Endothelial cell of umbilical vein (primary cell): Measurements from ENCODE around the gene TENT5C. TPM values are rescaled to one million over a fixed set of nuclear protein-coding genes. Genes with fewer than 3 reads are reported as not detected.

Source experiments
- BruUV-seq: library from RNA; stranded (reverse); fragments of 400-500 nt; replicated peaks from 2 replicates; lab custom pipeline; 2021; lab: Mats Ljungman, UMichigan
- CTCF ChIA-PET: fragments of 300-600, 350-600 bp; sonication (Branson Sonifier 250); formaldehyde crosslinking; loops from one replicate; lab custom pipeline; 2021; ENCODE audit warnings: antibody characterized with exemption, inconsistent platforms; lab: Charles Lee
- POLR2A ChIA-PET: fragments of 300-600, 350-600 bp; sonication (Branson Sonifier 250); formaldehyde crosslinking; loops from one replicate; lab custom pipeline; 2021; ENCODE audit warnings: antibody characterized with exemption, inconsistent platforms; lab: Charles Lee
- DNase-seq: peaks from one replicate; pipeline ENCODE4 v3.0.0-alpha.2; 2011; ENCODE audit warnings: low read depth, low spot score
- FAIRE-seq: peaks from 2 replicates; lab custom pipeline; 2011; peaks lifted over from hg19 to GRCh38; lab: Jason Lieb, UNC
- H2AFZ ChIP-seq: 2 replicates; pipeline ENCODE4 v1.6.0; 2012; ENCODE audit warnings: low read depth, low read length, control low read depth, inconsistent platforms
- H3K27ac ChIP-seq: 2 replicates; pipeline ENCODE4 v1.5.1; 2011; ENCODE audit warnings: low read depth, mild to moderate bottlenecking, control low read depth, low read length, moderate library complexity; ENCODE audit not compliant: insufficient read depth
- H3K27me3 ChIP-seq, 2 experiments: 2 replicates each; pipeline versions ENCODE4 v1.6.0 to v1.6.1; 2011; ENCODE audit warnings: low read length in 2 of 2, mixed read lengths in 1 of 2; ENCODE audit not compliant: control insufficient read depth in 2 of 2, insufficient read depth in 2 of 2
- H3K36me3 ChIP-seq, 2 experiments: 2 replicates in 1 of 2; 3 replicates in 1 of 2; pipeline ENCODE4 v1.5.1; 2011; ENCODE audit warnings: low read length in 2 of 2, mild to moderate bottlenecking in 1 of 2, moderate library complexity in 1 of 2; ENCODE audit not compliant: control insufficient read depth in 2 of 2, insufficient read depth in 2 of 2; ENCODE audit errors: extremely low read depth in 1 of 2
- H3K4me1 ChIP-seq: 3 replicates; pipeline ENCODE4 v1.5.1; 2011; ENCODE audit warnings: mild to moderate bottlenecking, low read length; ENCODE audit not compliant: control insufficient read depth, insufficient read depth; ENCODE audit errors: extremely low read depth
- H3K4me2 ChIP-seq: 2 replicates; pipeline ENCODE4 v1.6.1; 2011; ENCODE audit warnings: low read length, control low read depth, mixed read lengths; ENCODE audit not compliant: insufficient read depth
- H3K4me3 ChIP-seq, 3 experiments: fragments of 200-600 bp in 1 of 3; sonication (generic), shearing (Covaris generic) in 1 of 3; replicated peaks in 1 of 3; 2 replicates each; pipeline ENCODE4 v1.5.1; 2011 to 2016; ENCODE audit warnings: control low read depth in 3 of 3, low read length in 3 of 3, mild to moderate bottlenecking in 2 of 3, inconsistent platforms in 1 of 3, low read depth in 1 of 3, moderate library complexity in 1 of 3; ENCODE audit not compliant: insufficient read depth in 1 of 3
- H3K79me2 ChIP-seq: 2 replicates; pipeline ENCODE4 v1.6.0; 2012; ENCODE audit warnings: low read length, inconsistent platforms; ENCODE audit not compliant: control insufficient read depth, insufficient read depth
- H3K9ac ChIP-seq: replicated peaks from 2 replicates; pipeline ENCODE3; 2011; ENCODE audit warnings: low read length, control low read depth; ENCODE audit not compliant: insufficient read depth; ENCODE audit errors: extremely low read depth
- H3K9me1 ChIP-seq: replicated peaks from 3 replicates; pipeline ENCODE4 v1.6.0; 2011; ENCODE audit warnings: mild to moderate bottlenecking, low read length; ENCODE audit not compliant: control insufficient read depth, insufficient read depth; ENCODE audit errors: extremely low read depth
- H3K9me3 ChIP-seq: replicated peaks from 2 replicates; pipeline ENCODE4 v1.5.1; 2012; ENCODE audit warnings: low read length, inconsistent platforms; ENCODE audit not compliant: control insufficient read depth, insufficient read depth
- H4K20me1 ChIP-seq: replicated peaks from 2 replicates; pipeline ENCODE3; 2011; ENCODE audit warnings: mild to moderate bottlenecking, low read length; ENCODE audit not compliant: control insufficient read depth, insufficient read depth; ENCODE audit errors: extremely low read depth
- CTCF ChIP-seq, 2 donors: IDR thresholded peaks; 1 replicate in 1 of 2; 2 replicates in 1 of 2; pipeline ENCODE4 v1.5.1; 2011; ENCODE audit warnings: low read length in 2 of 2, mild to moderate bottlenecking in 2 of 2, moderate library complexity in 2 of 2, control low read depth in 1 of 2, inconsistent platforms in 1 of 2, low read depth in 1 of 2; ENCODE audit not compliant: insufficient read depth in 1 of 2; ENCODE audit errors: extremely low read depth in 1 of 2
- EZH2 ChIP-seq: IDR thresholded peaks from 2 replicates; pipeline ENCODE4 v1.6.1; 2012; ENCODE audit warnings: borderline replicate concordance, low read depth, mild to moderate bottlenecking, moderate library complexity, low read length, inconsistent platforms; ENCODE audit not compliant: severe bottlenecking
- FOS ChIP-seq: IDR thresholded peaks from 2 replicates; pipeline ENCODE4 v1.6.1; 2011; ENCODE audit warnings: mild to moderate bottlenecking, low read length, moderate library complexity, borderline replicate concordance; ENCODE audit not compliant: insufficient read depth
- GATA2 ChIP-seq: IDR thresholded peaks from 2 replicates; pipeline ENCODE4 v1.7.0; 2011; ENCODE audit warnings: low read depth, mild to moderate bottlenecking, moderate library complexity, mixed read lengths, low read length; ENCODE audit not compliant: insufficient read length, insufficient read depth
- JUN ChIP-seq: IDR thresholded peaks from 2 replicates; pipeline ENCODE4 v1.6.1; 2011; ENCODE audit warnings: borderline replicate concordance, low read depth; ENCODE audit not compliant: insufficient read length, insufficient read depth
- MAX ChIP-seq: IDR thresholded peaks from 2 replicates; pipeline ENCODE4 v1.6.1; 2011; ENCODE audit not compliant: insufficient read depth, insufficient read length
- MYC ChIP-seq: IDR thresholded peaks from one replicate; pipeline ENCODE4 v1.6.1; 2011; ENCODE audit warnings: mild to moderate bottlenecking, low read depth, low read length
- POLR2A ChIP-seq: IDR thresholded peaks from 2 replicates; pipeline ENCODE4 v1.6.1; 2012; ENCODE audit warnings: low read depth, mild to moderate bottlenecking, control low read depth, low read length
- POLR2AphosphoS5 ChIP-seq: IDR thresholded peaks from 2 replicates; pipeline ENCODE4 v1.6.1; 2012; ENCODE audit warnings: low read depth, mild to moderate bottlenecking, control low read depth, low read length, moderate library complexity; ENCODE audit not compliant: insufficient read depth
- dilution Hi-C: fragments of 300-500 bp; cut with MboI; formaldehyde crosslinking; loops from one replicate; pipeline ENCODE4 v1.15.0; 2019; ENCODE audit warnings: low sequenced_read_pairs; ENCODE audit not compliant: extremely low pct_ligation_motif_present
- intact Hi-C: fragments of 100-400 bp; cut with micrococcal nuclease; formaldehyde crosslinking; loops from one replicate; pipeline ENCODE4 v1.10.0; 2022
- polyA plus RNA-seq, 4 experiments: library from polyadenylated mRNA; depleted of rRNA in 3 of 4; stranded (reverse) in 3 of 4; unstranded in 1 of 4; fragments of >200 nt; gene quantifications; 2 replicates each; pipeline versions ENCODE4 v1.2.1 to v1.2.3, GENCODE V29; 2011 to 2012; ENCODE audit warnings: missing spikeins in 1 of 4
- total RNA-seq: library from RNA; stranded (reverse); gene quantifications from 2 replicates; pipeline ENCODE4 v1.2.3, GENCODE V29; 2021

The TENT5C gene
- total and polyA plus RNA-seq, 2 donors (not counting 3 experiments of a cell fraction or from before 2014, with no cell fraction given) = 0.06 to 0.22 TPM

GRCh38 chr1:117611121-117611601, 5.3 kb downstream of the TENT5C start:
- dilution Hi-C loops (no loop called here), intact Hi-C loops (no loop called here)
- CTCF ChIA-PET = interaction anchor here (1.1 to 1.6 kb wide), 2 partner anchors 71 to 142 kb away, joined by 3 to 4 read pairs; no protein-coding TSS in a partner anchor
- POLR2A ChIA-PET = no interaction called here
- H4K20me1 ChIP-seq = no peaks in the 10 kb centered on the region
- no peaks in the 10 kb centered on the region for H3K79me2 ChIP-seq
- no peak overlapping the region for H3K9ac ChIP-seq
- DNase-seq (no peak), FAIRE-seq (no peak)
- H3K4me2 ChIP-seq = no peak overlapping the region
- H3K4me3 ChIP-seq = no peak overlapping the region
- H2AFZ ChIP-seq = no peak overlapping the region
- H3K9me1 ChIP-seq = no peaks in the 10 kb centered on the region
- no peak for TF ChIP-seq MYC
- TF ChIP-seq CTCF (IDR thresholded peaks at IDR 0.05; ENCODE audit: extremely low read depth in 1 of 2, insufficient read depth in 1 of 2, low read depth in 1 of 2, low read length in 2 of 2) = no peak
- TF ChIP-seq EZH2 = no peak
- no peak for TF ChIP-seq GATA2
- TF ChIP-seq MAX = no peak
- no peak for TF ChIP-seq POLR2A
- TF ChIP-seq JUN = no peak
- no peak for TF ChIP-seq POLR2AphosphoS5
- TF ChIP-seq FOS = no peak
- H3K4me1 ChIP-seq = peaks cover 7% of the 10 kb centered on the region
- H3K27me3 ChIP-seq = peaks cover 20 to 25% of the 10 kb centered on the region in 2 experiments
- H3K9me3 ChIP-seq = no peaks in the 10 kb centered on the region
- no peaks in the 10 kb centered on the region for H3K36me3 ChIP-seq
- no TSS peak for BruUV-seq
- H3K27ac ChIP-seq = no peak overlapping the region
